NCI-H82 treated with DMSO at 0.1 percent for 48 hours (cell line): ENCODE data around the gene MANBA.
A peak's percentile ranks its signal among the peaks of the same experiment; 100 is the strongest.
"Not testable (repeated sequence)": the region's sequence is repeated elsewhere in the genome, so short reads cannot be mapped to it uniquely, and the experiment has no call there.

Experiments
- DNase-seq: peaks from one replicate; lab custom pipeline; 2025; ENCODE audit not compliant: unreplicated experiment; lab: John Stamatoyannopoulos, UW

MANBA gene

DNA sequence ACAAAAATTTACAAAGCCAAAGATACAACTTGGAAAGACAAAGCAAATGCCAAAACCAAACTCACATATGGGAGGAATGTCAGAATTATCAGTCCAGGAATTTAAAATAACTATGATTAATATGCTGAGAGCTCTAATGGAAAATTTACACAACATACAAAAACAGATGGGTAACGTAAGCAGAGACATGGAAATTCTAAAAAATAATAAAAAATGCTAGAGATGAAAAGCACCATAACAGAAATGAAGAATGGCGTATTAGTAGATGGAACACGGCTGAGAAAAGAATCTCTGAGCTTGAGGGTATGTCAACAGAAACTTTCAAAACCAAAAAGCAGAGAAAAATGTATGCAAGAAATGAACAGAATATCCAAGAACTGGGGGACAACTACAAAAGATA lies 4.1 kb upstream of the MANBA start:
- DNase-seq, result no peak

GRCh38 chr4:102761906-102762305 lies 1.1 kb upstream of the MANBA start:
- DNase-seq, result no peak

- peak; percentile 37 for DNase-seq
These were observed 531 bp upstream of the MANBA start for GRCh38 chr4:102761296-102761701.

DNA sequence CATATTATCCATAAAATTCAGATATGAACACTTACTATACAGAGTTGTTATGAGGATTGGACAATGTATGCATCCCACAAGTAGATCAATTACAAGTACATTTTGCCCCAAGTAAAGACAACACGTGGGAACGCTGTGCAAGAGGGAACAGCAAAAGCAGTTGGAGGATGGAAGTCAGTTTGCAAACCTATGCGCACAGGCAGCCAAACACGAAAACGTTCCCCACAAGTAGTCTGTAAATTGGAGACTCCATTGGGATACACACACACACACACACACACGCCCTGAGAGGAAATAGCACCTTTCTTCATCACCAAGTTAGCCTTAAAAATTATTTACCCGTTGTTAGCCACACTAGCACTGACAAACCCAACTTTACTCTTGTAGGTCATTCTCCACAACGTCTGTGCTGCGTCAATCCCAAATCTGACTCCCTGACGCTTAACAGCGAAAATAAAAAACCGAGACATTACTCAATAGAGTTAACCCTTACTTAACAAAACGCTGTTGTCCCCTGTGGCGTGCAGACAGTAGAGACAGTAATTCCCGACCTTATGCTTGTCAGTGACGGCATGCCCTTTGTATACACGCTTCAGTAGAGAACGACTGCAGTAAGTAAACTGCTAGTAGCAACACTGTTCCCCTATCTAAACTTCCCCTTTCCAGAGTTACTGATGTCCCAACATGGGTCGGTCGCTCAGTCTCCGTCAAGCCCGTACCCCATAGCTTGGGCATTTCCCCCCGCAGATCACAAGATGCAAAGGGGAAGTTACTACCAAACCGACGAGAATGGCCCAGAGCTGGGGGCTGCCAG lies 730 bp downstream of the MANBA start:
- no peak for DNase-seq

- DNase-seq, result no peak
These were observed 2.3 kb downstream of the MANBA start for GRCh38 chr4:102758241-102759160.

GRCh38 chr4:102757681-102758080 lies 3.1 kb downstream of the MANBA start:
- DNase-seq, result no peak

DNA sequence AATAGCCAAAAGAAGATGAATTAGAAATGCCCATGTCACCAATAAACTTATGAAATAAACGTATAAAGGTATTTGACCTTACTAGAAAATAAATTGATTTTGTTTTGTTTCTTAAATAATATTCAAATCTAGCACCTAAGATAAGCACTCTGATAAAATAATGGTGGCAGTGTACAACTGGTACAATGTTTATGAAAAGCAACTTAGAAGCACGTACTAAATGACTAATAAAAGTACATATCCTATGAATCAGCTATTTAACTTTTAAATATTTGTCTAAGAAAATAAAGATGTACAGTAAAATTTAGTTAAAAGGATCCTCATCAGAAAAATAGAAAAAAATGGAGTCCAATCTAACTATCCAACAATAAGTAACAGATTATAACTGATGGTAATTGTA lies 6.7 kb downstream of the MANBA start:
- no peak for DNase-seq

- no peak for DNase-seq
These were observed 8.8 kb downstream of the MANBA start for GRCh38 chr4:102751941-102752340.

GRCh38 chr4:102743352-102743751 lies 17.4 kb downstream of the MANBA start:
- DNase-seq, result not testable (repeated sequence)

DNA sequence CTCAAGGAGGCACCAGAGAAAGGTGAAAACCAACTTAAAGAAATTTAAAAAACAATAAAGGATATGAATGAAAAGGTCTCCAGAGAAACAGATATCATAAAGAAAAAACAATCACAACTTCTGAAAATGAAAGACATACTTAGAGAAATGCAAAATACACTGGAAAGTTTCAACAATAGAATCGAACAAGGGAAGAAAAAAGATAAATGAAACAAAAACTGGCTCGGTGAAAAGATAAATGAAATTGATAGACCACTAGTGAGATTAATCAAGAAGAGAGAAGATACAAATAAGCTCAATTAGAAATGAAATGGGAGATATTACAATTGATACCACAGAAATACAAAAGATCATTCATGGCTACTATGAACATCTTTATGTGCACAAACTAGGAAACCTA lies 22.0 kb downstream of the MANBA start:
- DNase-seq, result not testable (repeated sequence)

- DNase-seq, result no peak
These were observed 23.9 kb downstream of the MANBA start for GRCh38 chr4:102736636-102737549.

GRCh38 chr4:102735582-102735981 lies 25.2 kb downstream of the MANBA start:
- DNase-seq, result no peak

GRCh38 chr4:102734591-102735385 lies 26.0 kb downstream of the MANBA start:
- no peak for DNase-seq

DNA sequence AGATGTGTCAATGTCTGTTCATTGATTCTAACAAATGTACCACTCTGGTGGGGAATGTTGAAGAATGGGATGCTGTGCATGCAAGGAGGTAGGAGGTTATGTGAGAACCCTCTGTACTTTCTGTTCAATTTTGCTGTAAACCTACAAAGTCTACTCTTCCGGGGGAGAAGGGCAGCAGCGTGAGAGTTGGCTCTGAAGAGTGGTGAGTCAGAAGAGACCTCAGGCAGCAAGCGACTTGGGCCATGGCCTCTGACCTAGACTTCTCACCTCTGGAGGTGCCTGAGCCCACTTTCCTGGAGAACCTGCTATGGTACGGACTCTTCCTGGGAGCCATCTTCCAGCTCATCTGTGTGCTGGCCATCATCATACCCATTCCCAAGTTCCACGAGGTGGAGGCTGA lies 26.7 kb downstream of the MANBA start:
- DNase-seq, result no peak

- no peak for DNase-seq
These were observed 27.7 kb downstream of the MANBA start for GRCh38 chr4:102733084-102733483.

DNA sequence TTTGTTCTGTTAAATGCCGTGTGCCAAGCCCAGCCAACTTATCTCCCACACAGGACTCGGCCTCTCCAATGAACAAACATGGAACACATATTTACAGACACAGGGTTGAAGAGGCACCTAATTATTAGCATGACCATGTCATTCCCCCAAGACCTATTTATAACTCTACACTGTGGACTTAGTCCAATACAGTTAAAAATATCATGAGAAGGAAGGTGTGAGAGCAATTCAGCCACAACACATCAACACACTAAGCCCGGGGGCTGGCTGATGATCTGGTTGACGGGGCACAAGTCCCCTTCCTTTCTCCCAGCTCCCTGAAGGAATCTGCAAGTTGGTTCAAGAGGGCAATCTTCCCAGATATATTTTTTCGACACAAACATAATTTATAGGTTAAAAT lies 28.1 kb downstream of the MANBA start:
- DNase-seq, result no peak

GRCh38 chr4:102730968-102731533 lies 29.7 kb downstream of the MANBA start:
- DNase-seq, result no peak

GRCh38 chr4:102729486-102729885 lies 31.3 kb downstream of the MANBA start:
- not testable (repeated sequence) for DNase-seq

DNA sequence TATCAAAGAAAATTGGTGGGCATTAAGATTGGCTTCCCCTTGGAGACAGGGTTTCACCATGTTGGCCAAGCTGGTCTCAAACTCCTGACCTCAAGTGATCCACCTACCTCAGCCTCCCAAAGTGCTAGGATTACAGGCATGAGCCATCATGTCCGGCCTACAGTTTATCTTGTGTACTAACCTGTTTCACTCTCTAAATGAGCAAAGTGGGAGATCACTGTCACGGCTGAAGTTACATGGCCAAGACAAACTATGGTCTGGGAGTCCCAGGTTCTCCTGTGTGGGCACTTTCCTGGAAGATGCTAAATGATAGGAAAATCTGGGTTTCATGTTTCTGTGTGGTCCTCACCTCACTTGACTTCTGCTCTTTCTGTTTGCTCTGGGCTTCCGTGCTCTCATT lies 33.8 kb downstream of the MANBA start:
- not testable (repeated sequence) for DNase-seq

- no peak for DNase-seq
These were observed 34.7 kb downstream of the MANBA start for GRCh38 chr4:102726068-102726467.
